GM21447 (cell line): Measurements from ENCODE around the gene EML1.
"Not testable (repeated sequence)": the region's sequence is repeated elsewhere in the genome, so short reads cannot be mapped to it uniquely, and the experiment has no call there.

ENCODE experiments used
- ATAC-seq: cut with Tn5 transposase; IDR thresholded peaks from one replicate; pipeline ENCODE4 v1.9.1; 2021; ENCODE audit not compliant: unreplicated experiment

Gene EML1

GRCh38 chr14:99930420-99931274 is 137.4 kb downstream of the EML1 start:
- ATAC-seq, result peak; percentile 86

- no peak for ATAC-seq
Measured at GRCh38 chr14:99931308-99931707, 138.1 kb downstream of the EML1 start.

GRCh38 chr14:99936056-99936455 is 142.8 kb downstream of the EML1 start:
- ATAC-seq, result no peak

GRCh38 chr14:99936738-99937474 is 143.7 kb downstream of the EML1 start:
- peak; percentile 77 for ATAC-seq

- ATAC-seq, result peak; percentile 39
Measured at GRCh38 chr14:99937475-99938244, 144.4 kb downstream of the EML1 start.

GRCh38 chr14:99938376-99938775 is 145.2 kb downstream of the EML1 start:
- no peak for ATAC-seq

GRCh38 chr14:99938896-99939295 is 145.7 kb downstream of the EML1 start:
- ATAC-seq, result no peak

- ATAC-seq, result no peak
Measured at GRCh38 chr14:99939421-99939820, 146.2 kb downstream of the EML1 start.

GRCh38 chr14:99940064-99940463 is 146.9 kb downstream of the EML1 start:
- no peak for ATAC-seq

GRCh38 chr14:99941211-99941610 is 148.0 kb downstream of the EML1 start:
- no peak for ATAC-seq

- no peak for ATAC-seq
Measured at GRCh38 chr14:99943620-99944019, 150.4 kb downstream of the EML1 start.

GRCh38 chr14:99944241-99944651 is 151.0 kb downstream of the EML1 start:
- no peak for ATAC-seq

GRCh38 chr14:99945732-99946651 is 152.8 kb downstream of the EML1 start:
- no peak for ATAC-seq

- peak; percentile 74 for ATAC-seq
Measured at GRCh38 chr14:99946652-99947489, 153.7 kb downstream of the EML1 start.

GRCh38 chr14:99947695-99948094 is 154.5 kb downstream of the EML1 start:
- no peak for ATAC-seq

- not testable (repeated sequence) for ATAC-seq
Measured at GRCh38 chr14:99949011-99949732, 156.0 kb downstream of the EML1 start.

GRCh38 chr14:99950181-99950580 is 157.0 kb downstream of the EML1 start:
- no peak for ATAC-seq

- ATAC-seq, result no peak
Measured at GRCh38 chr14:99951085-99951484, 157.9 kb downstream of the EML1 start.

GRCh38 chr14:99952039-99952438 is 158.8 kb downstream of the EML1 start:
- ATAC-seq, result no peak
